Psoas muscle (tissue), 8 donors: Measurements from ENCODE around the gene DCAF4. TPM values are rescaled to one million over a fixed set of nuclear protein-coding genes. Genes with fewer than 3 reads are reported as not detected.
"Not testable (repeated sequence)": the region's sequence is repeated elsewhere in the genome, so short reads cannot be mapped to it uniquely, and the experiment has no call there.

Experiments used
- ATAC-seq, 4 donors: fragments of 200-7000 bp; cut with Tn5 transposase; one replicate each; pipeline ENCODE4 v1.9.1; 2020; ENCODE audit warnings: moderate library complexity in 3 of 4, mild to moderate bottlenecking in 2 of 4
- DNase-seq, 2 donors: peaks; one replicate each; pipeline ENCODE4 v3.0.0-alpha.2; 2020
- H3K27ac ChIP-seq: fragments of 200-600 bp; one replicate; pipeline ENCODE4 v1.8.0; 2022
- H3K27me3 ChIP-seq, 3 donors: fragments of 200-600 bp in 1 of 3; one replicate each; pipeline versions ENCODE4 v1.6.1 to v1.8.0; 2013 to 2022; ENCODE audit warnings: low read length in 2 of 3, mild to moderate bottlenecking in 2 of 3, moderate library complexity in 1 of 3; ENCODE audit not compliant: insufficient read depth in 3 of 3
- H3K36me3 ChIP-seq, 2 donors: fragments of 200-600 bp in 1 of 2; one replicate each; pipeline versions ENCODE4 v1.6.1 to v1.8.0; 2013 to 2022; ENCODE audit warnings: low read depth in 1 of 2, mild to moderate bottlenecking in 1 of 2, moderate library complexity in 1 of 2; ENCODE audit not compliant: insufficient read depth in 1 of 2
- H3K4me1 ChIP-seq: fragments of 200-600 bp; one replicate; pipeline ENCODE4 v1.8.0; 2022
- H3K4me3 ChIP-seq: fragments of 200-600 bp; one replicate; pipeline ENCODE4 v1.8.0; 2022; ENCODE audit warnings: mild to moderate bottlenecking
- H3K9me3 ChIP-seq: fragments of 200-600 bp; one replicate; pipeline ENCODE4 v1.8.0; 2022
- CTCF ChIP-seq: fragments of 200-600 bp; IDR thresholded peaks from one replicate; pipeline ENCODE4 v1.8.0; 2022; ENCODE audit warnings: antibody characterized with exemption
- WGBS, 3 donors: extraction: QIAGEN DNeasy Blood & Tissue Kit; methylation state at CpG; one replicate each; pipeline versions ENCODE4 v1.1.6 to v1.1.7; 2013; 5-methylcytosine and 5-hydroxymethylcytosine counted together
- intact Hi-C, 2 donors: fragments of 100-400 bp; cut with DNase I; formaldehyde crosslinking; loops; one replicate each; pipeline versions ENCODE4 v1.11.0 to v1.14.2; 2022
- polyA plus RNA-seq, 3 donors: library from polyadenylated mRNA; stranded (reverse); fragments of 200-250 nt; gene quantifications; one replicate each; pipeline ENCODE4 v1.2.3, GENCODE V29; 2013
- total RNA-seq, 4 donors: library from RNA; stranded (reverse); fragmentation: NEBNext Ultra II Directional in 2 of 4; extraction: Animal tissue kit (Norgen Biotek cat#: 25700) in 2 of 4; gene quantifications; one replicate each; pipeline versions ENCODE4 v1.2.1 to v1.2.4, GENCODE V29; 2021 to 2023
- donor health status: healthy with polysubstance abuse.
- donor health status: DM: no; HTN: no; CAD: no; lungs with moderate emphysema.
- donor health status: Bipolar disorder and iron deficiency.
- donor health status: healthy.
- donor health status: DM: yes; HTN: yes; CAD: no.
- donor health status: DM: no; HTN: no; CAD: no.
- donor health status: DM: no; HTN: no; CAD: no.
- donor health status: DM: yes; HTN: yes; CAD: no.

Gene DCAF4
- total and polyA plus RNA-seq, 7 donors: 11.1 to 26.0 (median 18.1) TPM

DNA sequence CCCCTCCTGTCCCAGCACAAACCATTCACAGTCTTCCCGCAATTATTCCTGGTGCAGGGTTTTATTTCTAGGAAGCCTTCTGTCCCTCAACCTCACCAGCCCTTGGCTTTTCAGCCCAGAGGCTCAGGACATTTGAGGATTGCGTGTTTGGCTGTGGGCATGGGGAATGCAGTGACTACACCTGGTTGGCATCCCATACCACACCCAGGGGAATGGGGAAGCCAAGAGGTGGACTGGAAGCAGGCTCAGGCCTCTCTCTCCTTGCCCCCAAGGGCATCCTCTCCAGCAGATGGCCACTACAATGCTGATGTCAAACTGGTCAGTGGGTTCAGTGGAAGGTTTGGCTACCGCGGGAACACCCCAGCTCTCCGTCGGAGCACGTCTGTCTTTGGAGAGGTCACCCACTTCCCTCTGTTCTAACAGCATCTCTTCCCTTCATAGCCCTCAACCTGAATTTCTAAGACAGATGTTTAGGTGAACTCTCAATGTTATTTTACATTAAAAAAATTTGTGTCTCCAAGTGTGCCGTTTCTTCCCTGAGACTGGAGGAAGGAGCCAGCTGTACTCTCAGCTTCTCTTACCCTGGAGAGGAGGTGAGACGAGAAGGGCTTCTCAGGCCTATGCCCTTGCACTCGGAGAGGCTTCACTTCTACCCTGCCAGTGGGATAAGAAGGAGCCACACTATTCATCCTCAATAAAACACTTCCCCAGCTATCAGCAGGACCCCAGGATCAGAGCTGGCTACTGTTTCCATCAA is 35.5 kb downstream of the DCAF4 start:
- Histone ChIP-seq H3K27ac (no peak overlapping the region), H3K36me3 (peaks cover 4 to 47% of the 10 kb centered on the region in 2 donors), H3K27me3 (no peaks in the 10 kb centered on the region), H3K4me3 (no peak overlapping the region), H3K9me3 (no peaks in the 10 kb centered on the region), H3K4me1 (no peaks in the 10 kb centered on the region)
- no peak for TF ChIP-seq CTCF
- DNase-seq (no peak), ATAC-seq (peak in 3 of 4 donors; percentile 48 to 77 (median 65))
- WGBS, 3 donors: 76 to 81% (median 81%) methylated on average over 10 of the region's 10 CpGs
- intact Hi-C loops: no loop called here

- H3K27me3 ChIP-seq, H3K27ac ChIP-seq, DNase-seq, H3K4me3 ChIP-seq, H3K9me3 ChIP-seq, H3K4me1 ChIP-seq, intact Hi-C loops: not testable (repeated sequence)
- 66 to 82% (median 70%) methylated on average over 10 of the region's 10 CpGs for WGBS, 3 donors
- H3K36me3 ChIP-seq: peaks cover 4 to 41% of the 10 kb centered on the region in 2 donors
- ATAC-seq: peak in 2 of 4 donors; percentile 7 to 15
Measured at GRCh38 chr14:72962336-72962754, 36.1 kb downstream of the DCAF4 start.

- intact Hi-C loops: no loop called here
- 59 to 68% (median 65%) methylated on average over 6 of the region's 6 CpGs for WGBS, 3 donors
- no peaks in the 10 kb centered on the region for H3K4me1 ChIP-seq
- no peaks in the 10 kb centered on the region for H3K9me3 ChIP-seq
- peaks cover under 1 to 36% of the 10 kb centered on the region in 2 donors for H3K36me3 ChIP-seq
- no peak overlapping the region for H3K27ac ChIP-seq
- DNase-seq: no peak
- TF ChIP-seq CTCF: no peak
- no peak for ATAC-seq
- H3K27me3 ChIP-seq: no peaks in the 10 kb centered on the region
- no peak overlapping the region for H3K4me3 ChIP-seq
Measured at GRCh38 chr14:72962829-72963312, 36.6 kb downstream of the DCAF4 start.

- ATAC-seq: peak; percentile 22 to 62 (median 54)
- intact Hi-C loops: no loop called here
- 63 to 70% (median 67%) methylated on average over 6 of the region's 6 CpGs for WGBS, 3 donors
- H3K4me1 ChIP-seq: no peaks in the 10 kb centered on the region
- H3K27me3 ChIP-seq: no peaks in the 10 kb centered on the region
- H3K27ac ChIP-seq: no peak overlapping the region
- peak in 1 of 2 donors; percentile 62 for DNase-seq
- no peak for TF ChIP-seq CTCF
- H3K36me3 ChIP-seq: peaks cover 0 to 37% of the 10 kb centered on the region in 2 donors
- no peaks in the 10 kb centered on the region for H3K9me3 ChIP-seq
- no peak overlapping the region for H3K4me3 ChIP-seq
Measured at GRCh38 chr14:72965249-72965648, 39.0 kb downstream of the DCAF4 start.

DNA sequence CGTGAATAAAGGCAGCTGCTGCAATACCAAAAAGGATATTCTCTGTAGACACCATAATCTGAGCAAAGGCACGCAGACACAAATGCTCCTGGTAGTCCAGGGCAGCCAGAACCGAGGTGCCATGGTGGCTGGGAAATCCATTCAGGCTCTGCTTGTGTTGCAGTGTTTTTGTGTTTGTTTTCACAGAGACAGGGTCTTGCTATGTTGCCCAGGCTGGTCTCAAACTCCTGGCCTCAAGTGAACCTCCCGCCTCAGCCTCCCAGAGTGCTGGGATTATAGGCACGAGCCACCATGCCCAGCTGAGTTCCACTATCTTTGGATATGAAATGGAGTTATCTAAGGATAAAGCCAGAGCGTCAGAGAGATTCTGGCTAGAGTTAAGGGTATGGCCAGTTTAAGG is 39.8 kb downstream of the DCAF4 start:
- Histone ChIP-seq H3K27ac (no peak overlapping the region), H3K4me3 (no peak overlapping the region), H3K27me3 (no peaks in the 10 kb centered on the region), H3K36me3 (peaks cover 0 to 37% of the 10 kb centered on the region in 2 donors), H3K4me1 (no peaks in the 10 kb centered on the region), H3K9me3 (no peaks in the 10 kb centered on the region)
- DNase-seq (no peak), ATAC-seq (no peak)
- intact Hi-C loops: no loop called here
- TF ChIP-seq CTCF: no peak
- 90 to 91% (median 90%) methylated on average over 6 of the region's 6 CpGs for WGBS, 3 donors
